Hepatocyte (in vitro differentiated cells): ENCODE results near the gene SYCE3. TPM values are rescaled to one million over a fixed set of nuclear protein-coding genes. Genes with fewer than 3 reads are reported as not detected.

Experiments used
- DNase-seq: peaks from one replicate; pipeline ENCODE4 v3.0.0-alpha.2; 2016; ENCODE audit warnings: low spot score
- H2AFZ ChIP-seq: fragments of 200-600 bp; sonication (generic); 2 replicates; pipeline ENCODE4 v1.6.0; 2016; ENCODE audit warnings: antibody characterized with exemption, mild to moderate bottlenecking
- H3K27ac ChIP-seq: fragments of 200-600 bp; sonication (generic); 2 replicates; pipeline ENCODE4 v1.5.1; 2016; ENCODE audit warnings: mild to moderate bottlenecking
- H3K27me3 ChIP-seq: fragments of 200-600 bp; sonication (generic); 2 replicates; pipeline ENCODE4 v1.6.1; 2016
- H3K36me3 ChIP-seq: fragments of 200-600 bp; sonication (generic); replicated peaks from 2 replicates; pipeline ENCODE4 v1.5.1; 2016; ENCODE audit warnings: low read depth; ENCODE audit not compliant: insufficient read depth
- H3K4me1 ChIP-seq: fragments of 200-600 bp; sonication (generic); 2 replicates; pipeline ENCODE4 v1.5.1; 2016; ENCODE audit warnings: mild to moderate bottlenecking, moderate library complexity; ENCODE audit not compliant: insufficient read depth
- H3K4me2 ChIP-seq: fragments of 200-600 bp; sonication (generic); 2 replicates; pipeline ENCODE4 v1.6.0; 2016
- H3K4me3 ChIP-seq: fragments of 200-600 bp; sonication (generic); 2 replicates; pipeline ENCODE4 v1.5.1; 2016; ENCODE audit warnings: mild to moderate bottlenecking
- H3K79me2 ChIP-seq: fragments of 200-600 bp; sonication (generic); 2 replicates; pipeline ENCODE4 v1.6.0; 2017; ENCODE audit warnings: mild to moderate bottlenecking
- H3K9me2 ChIP-seq: fragments of 200-600 bp; sonication (generic); replicated peaks from 2 replicates; pipeline ENCODE4 v1.6.0; 2017; ENCODE audit warnings: mild to moderate bottlenecking; ENCODE audit not compliant: insufficient read depth
- H3K9me3 ChIP-seq: fragments of 200-600 bp; sonication (generic); 2 replicates; pipeline ENCODE4 v1.5.1; 2016; ENCODE audit warnings: low read depth, mild to moderate bottlenecking
- H4K20me1 ChIP-seq: fragments of 200-600 bp; sonication (generic); 2 replicates; pipeline ENCODE4 v1.6.0; 2016; ENCODE audit warnings: mild to moderate bottlenecking; ENCODE audit not compliant: insufficient read depth, poor library complexity, severe bottlenecking
- CTCF ChIP-seq: fragments of 200-600 bp; sonication (generic); IDR thresholded peaks from 2 replicates; pipeline ENCODE4 v1.5.1; 2016; ENCODE audit warnings: antibody characterized with exemption, mild to moderate bottlenecking; ENCODE audit not compliant: poor library complexity
- EZH2 ChIP-seq: fragments of 200-600 bp; sonication (generic); IDR thresholded peaks from 2 replicates; pipeline ENCODE4 v1.6.1; 2016; ENCODE audit warnings: antibody characterized with exemption, mild to moderate bottlenecking, borderline replicate concordance
- EZH2phosphoT487 ChIP-seq: fragments of 200-600 bp; sonication (generic); IDR thresholded peaks from one replicate; pipeline ENCODE4 v1.6.1; 2018; ENCODE audit warnings: antibody characterized with exemption, mild to moderate bottlenecking, low read depth, moderate library complexity; ENCODE audit not compliant: unreplicated experiment, severe bottlenecking
- WGBS: methylation state at CpG from one replicate; pipeline ENCODE4 v1.1.6; 2016; ENCODE audit warnings: low lambda C conversion rate; ENCODE audit errors: missing lambda C conversion rate; 5-methylcytosine and 5-hydroxymethylcytosine counted together
- polyA plus RNA-seq: library from polyadenylated mRNA; unstranded; fragments of >200 nt; fragmentation: Nextera tagmentation; extraction: Ambion mirVana; gene quantifications from 2 replicates; pipeline ENCODE4 v1.2.1, GENCODE V29; 2016
- total RNA-seq: library from RNA; depleted of rRNA; stranded (reverse); fragments of >200 nt; gene quantifications from 2 replicates; pipeline ENCODE4 v1.2.3, GENCODE V29; 2014

Gene SYCE3
- total and polyA plus RNA-seq, 2 experiments from 2014 or later = 1.4 TPM; not detected in 1

- H3K4me2 ChIP-seq = peak overlapping the region; percentile 99
Observed at GRCh38 chr22:50532824-50533796, 29.6 kb downstream of the SYCE3 start.

GRCh38 chr22:50531962-50532674, 30.6 kb downstream of the SYCE3 start:
- H3K4me2 ChIP-seq = peak overlapping the region; percentile 99
- peak overlapping the region; percentile 52 for H3K4me3 ChIP-seq
- H4K20me1 ChIP-seq = no peaks in the 10 kb centered on the region
- no peaks in the 10 kb centered on the region for H3K9me2 ChIP-seq
- peak overlapping the region; percentile 96 for H3K27ac ChIP-seq
- TF ChIP-seq EZH2phosphoT487 = no peak
- TF ChIP-seq EZH2 = no peak
- no peak for TF ChIP-seq CTCF
- H3K79me2 ChIP-seq = no peaks in the 10 kb centered on the region
- DNase-seq = peak; percentile 77
- H2AFZ ChIP-seq = peak overlapping the region; percentile 49
- H3K9me3 ChIP-seq = no peaks in the 10 kb centered on the region
- WGBS = 8% methylated on average over 30 of the region's 56 CpGs
- H3K36me3 ChIP-seq = no peaks in the 10 kb centered on the region
- H3K4me1 ChIP-seq = peaks cover 35% of the 10 kb centered on the region
- H3K27me3 ChIP-seq = peaks cover 11% of the 10 kb centered on the region

More at GRCh38 chr22:50532824-50533796, 29.6 kb downstream of the SYCE3 start:
- H3K4me3 ChIP-seq = no peak overlapping the region
- H3K27me3 ChIP-seq = peaks cover 11% of the 10 kb centered on the region
- WGBS = 60% methylated on average over 19 of the region's 19 CpGs
- no peaks in the 10 kb centered on the region for H3K9me3 ChIP-seq
- peak overlapping the region; percentile 96 for H3K27ac ChIP-seq
- no peak for TF ChIP-seq CTCF
- no peak for TF ChIP-seq EZH2phosphoT487
- H3K9me2 ChIP-seq = no peaks in the 10 kb centered on the region
- H3K4me1 ChIP-seq = peaks cover 32% of the 10 kb centered on the region
- no peaks in the 10 kb centered on the region for H3K36me3 ChIP-seq
- peak; percentile 21 for DNase-seq
- H2AFZ ChIP-seq = no peak overlapping the region
- H3K79me2 ChIP-seq = no peaks in the 10 kb centered on the region
- no peaks in the 10 kb centered on the region for H4K20me1 ChIP-seq

- no peaks in the 10 kb centered on the region for H4K20me1 ChIP-seq
- H3K4me3 ChIP-seq = peak overlapping the region; percentile 52
- WGBS = 8% methylated on average over 8 of the region's 44 CpGs
- no peaks in the 10 kb centered on the region for H3K36me3 ChIP-seq
- TF ChIP-seq EZH2 (no peak), EZH2phosphoT487 (no peak), CTCF (no peak)
- H3K27ac ChIP-seq = peak overlapping the region; percentile 96
- peaks cover 11% of the 10 kb centered on the region for H3K27me3 ChIP-seq
- DNase-seq = peak; percentile 75
- H3K9me3 ChIP-seq = no peaks in the 10 kb centered on the region
- peak overlapping the region; percentile 51 for H2AFZ ChIP-seq
- no peaks in the 10 kb centered on the region for H3K79me2 ChIP-seq
- H3K4me1 ChIP-seq = peaks cover 40% of the 10 kb centered on the region
- peak overlapping the region; percentile 99 for H3K4me2 ChIP-seq
- no peaks in the 10 kb centered on the region for H3K9me2 ChIP-seq
Observed at GRCh38 chr22:50531546-50531961, 31.2 kb downstream of the SYCE3 start.
